ENCODE measurements around the gene UBXN7.

GRCh38 chr3:196298521-196298920, 133.7 kb downstream of the UBXN7 start:
- TF ChIP-seq ZFP3 (CRISPR knock-in tag; IDR thresholded peaks at IDR 0.05) (no peak), PATZ1 (CRISPR knock-in tag; IDR thresholded peaks at IDR 0.05; ENCODE audit: borderline replicate concordance) (no peak), PPARA (CRISPR knock-in tag; IDR thresholded peaks at IDR 0.05; ENCODE audit: borderline replicate concordance) (no peak), ZFP30 (CRISPR knock-in tag; IDR thresholded peaks at IDR 0.05) (no peak), TCF4 (CRISPR knock-in tag; IDR thresholded peaks at IDR 0.05; ENCODE audit: borderline replicate concordance) (no peak), TSHZ2 (CRISPR knock-in tag; IDR thresholded peaks at IDR 0.05) (no peak), RARB (CRISPR knock-in tag; IDR thresholded peaks at IDR 0.05) (no peak), ZNF8 (CRISPR knock-in tag; IDR thresholded peaks at IDR 0.05) (no peak), ZNF565 (CRISPR knock-in tag; conservative IDR thresholded peaks at IDR 0.05; ENCODE audit: low read depth) (no peak)

All from SK-N-SH treated with all-trans-retinoic acid at 6 μM for 48 hours (cell line).